HepG2 (cell line): ENCODE data around the gene GPT2. TPM values are rescaled to one million over a fixed set of nuclear protein-coding genes. Genes with fewer than 3 reads are reported as not detected.

Source experiments
- DNMT3B ChIP-seq: conservative IDR thresholded peaks from 2 replicates; pipeline ENCODE4 v1.6.1; 2016; ENCODE audit warnings: missing biosample characterization, control low read depth
- ELF1 ChIP-seq: sonication (generic); formaldehyde crosslinking; IDR thresholded peaks from 2 replicates; pipeline ENCODE4 v1.4.0; 2020; ENCODE audit warnings: missing genetic modification reagents
- HNF1A ChIP-seq, 2 experiments: sonication (generic) in 1 of 2; formaldehyde crosslinking in 1 of 2; IDR thresholded peaks; 2 replicates each; pipeline versions ENCODE4 v1.4.0 to v1.6.1; 2016 to 2020; ENCODE audit warnings: borderline replicate concordance in 1 of 2, low read depth in 1 of 2, mild to moderate bottlenecking in 1 of 2, missing genetic modification reagents in 1 of 2
- SALL1 ChIP-seq: sonication (generic); formaldehyde crosslinking; IDR thresholded peaks from 2 replicates; pipeline ENCODE4 v1.8.0; 2022; ENCODE audit warnings: mild to moderate bottlenecking, missing genetic modification reagents
- SAP130 ChIP-seq: IDR thresholded peaks from 2 replicates; pipeline ENCODE4 v1.6.1; 2016; ENCODE audit warnings: low read depth
- ZNF350 ChIP-seq: sonication (generic); formaldehyde crosslinking; IDR thresholded peaks from 2 replicates; pipeline ENCODE4 v1.4.0; 2020; ENCODE audit warnings: mild to moderate bottlenecking, low read depth, missing genetic modification reagents, borderline replicate concordance
- polyA plus RNA-seq, 8 experiments: library from polyadenylated mRNA; depleted of rRNA in 3 of 8; stranded (reverse) in 7 of 8; unstranded in 1 of 8; fragments of >200 nt; fragmentation: Illumina TruSeq in 4 of 8; extraction: Trizol in 4 of 8; gene quantifications; 2 replicates each; pipeline versions ENCODE4 v1.2.1 to v1.2.3, GENCODE V29; 2011 to 2016; ENCODE audit warnings: low read depth in 4 of 8, missing spikeins in 1 of 8, mixed read lengths in 1 of 8; ENCODE audit not compliant: insufficient read depth in 1 of 8
- total RNA-seq, 5 experiments: library from RNA; depleted of rRNA; stranded (reverse); fragments of >200 nt; fragmentation: Illumina TruSeq; extraction: Trizol; gene quantifications; 2 replicates each; pipeline ENCODE4 v1.2.3, GENCODE V29; 2016; ENCODE audit warnings: low read depth in 1 of 5
- TF ChIP-seq, protein P1 (sequence below), 2 experiments: fragments of 450-650 bp in 1 of 2; sonication (generic) in 1 of 2; formaldehyde crosslinking in 1 of 2; IDR thresholded peaks; 2 replicates each; pipeline versions ENCODE4 v1.6.1 to v1.8.0; 2016 to 2022; ENCODE audit warnings: antibody characterized with exemption in 1 of 2, mild to moderate bottlenecking in 1 of 2, missing genetic modification reagents in 1 of 2
- TF ChIP-seq, protein P2 (sequence below): sonication (generic); formaldehyde crosslinking; IDR thresholded peaks from 2 replicates; pipeline ENCODE4 v1.4.0; 2020; ENCODE audit warnings: mild to moderate bottlenecking, missing genetic modification reagents, borderline replicate concordance

Gene GPT2
- total and polyA plus RNA-seq, 2 of the 13 experiments (the other 11 are each of a cell fraction or from before 2014, with no cell fraction given) = 138 to 267 TPM

GRCh38 chr16:46885960-46886763 lies 2.0 kb downstream of the GPT2 start (continued):
- TF ChIP-seq, protein P1, sequence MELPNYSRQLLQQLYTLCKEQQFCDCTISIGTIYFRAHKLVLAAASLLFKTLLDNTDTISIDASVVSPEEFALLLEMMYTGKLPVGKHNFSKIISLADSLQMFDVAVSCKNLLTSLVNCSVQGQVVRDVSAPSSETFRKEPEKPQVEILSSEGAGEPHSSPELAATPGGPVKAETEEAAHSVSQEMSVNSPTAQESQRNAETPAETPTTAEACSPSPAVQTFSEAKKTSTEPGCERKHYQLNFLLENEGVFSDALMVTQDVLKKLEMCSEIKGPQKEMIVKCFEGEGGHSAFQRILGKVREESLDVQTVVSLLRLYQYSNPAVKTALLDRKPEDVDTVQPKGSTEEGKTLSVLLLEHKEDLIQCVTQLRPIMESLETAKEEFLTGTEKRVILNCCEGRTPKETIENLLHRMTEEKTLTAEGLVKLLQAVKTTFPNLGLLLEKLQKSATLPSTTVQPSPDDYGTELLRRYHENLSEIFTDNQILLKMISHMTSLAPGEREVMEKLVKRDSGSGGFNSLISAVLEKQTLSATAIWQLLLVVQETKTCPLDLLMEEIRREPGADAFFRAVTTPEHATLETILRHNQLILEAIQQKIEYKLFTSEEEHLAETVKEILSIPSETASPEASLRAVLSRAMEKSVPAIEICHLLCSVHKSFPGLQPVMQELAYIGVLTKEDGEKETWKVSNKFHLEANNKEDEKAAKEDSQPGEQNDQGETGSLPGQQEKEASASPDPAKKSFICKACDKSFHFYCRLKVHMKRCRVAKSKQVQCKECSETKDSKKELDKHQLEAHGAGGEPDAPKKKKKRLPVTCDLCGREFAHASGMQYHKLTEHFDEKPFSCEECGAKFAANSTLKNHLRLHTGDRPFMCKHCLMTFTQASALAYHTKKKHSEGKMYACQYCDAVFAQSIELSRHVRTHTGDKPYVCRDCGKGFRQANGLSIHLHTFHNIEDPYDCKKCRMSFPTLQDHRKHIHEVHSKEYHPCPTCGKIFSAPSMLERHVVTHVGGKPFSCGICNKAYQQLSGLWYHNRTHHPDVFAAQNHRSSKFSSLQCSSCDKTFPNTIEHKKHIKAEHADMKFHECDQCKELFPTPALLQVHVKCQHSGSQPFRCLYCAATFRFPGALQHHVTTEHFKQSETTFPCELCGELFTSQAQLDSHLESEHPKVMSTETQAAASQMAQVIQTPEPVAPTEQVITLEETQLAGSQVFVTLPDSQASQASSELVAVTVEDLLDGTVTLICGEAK (IDR thresholded peaks at IDR 0.05) = no peak
- TF ChIP-seq, protein P1 (CRISPR knock-in tag; IDR thresholded peaks at IDR 0.05) = peak; percentile 39; the same call in 1 of the 2 replicates
- TF ChIP-seq DNMT3B (CRISPR knock-in tag) (0 out of 2 replicates have a peak, but pooled peaks have one; percentile 20), HNF1A (IDR thresholded peaks at IDR 0.05; ENCODE audit: low read depth) (no peak), HNF1A (CRISPR knock-in tag; IDR thresholded peaks at IDR 0.05; ENCODE audit: borderline replicate concordance) (peak; percentile 56; the same call in 1 of the 2 replicates), SAP130 (CRISPR knock-in tag) (peak; percentile 66), ELF1 (0 out of 2 replicates have a peak, but pooled peaks have one; percentile 16), ZNF350 (CRISPR knock-in tag) (no peak; the same call in 1 of the 2 replicates), SALL1 (CRISPR knock-in tag) (peak; percentile 46; the same call in 1 of the 2 replicates)
- TF ChIP-seq, protein P2, sequence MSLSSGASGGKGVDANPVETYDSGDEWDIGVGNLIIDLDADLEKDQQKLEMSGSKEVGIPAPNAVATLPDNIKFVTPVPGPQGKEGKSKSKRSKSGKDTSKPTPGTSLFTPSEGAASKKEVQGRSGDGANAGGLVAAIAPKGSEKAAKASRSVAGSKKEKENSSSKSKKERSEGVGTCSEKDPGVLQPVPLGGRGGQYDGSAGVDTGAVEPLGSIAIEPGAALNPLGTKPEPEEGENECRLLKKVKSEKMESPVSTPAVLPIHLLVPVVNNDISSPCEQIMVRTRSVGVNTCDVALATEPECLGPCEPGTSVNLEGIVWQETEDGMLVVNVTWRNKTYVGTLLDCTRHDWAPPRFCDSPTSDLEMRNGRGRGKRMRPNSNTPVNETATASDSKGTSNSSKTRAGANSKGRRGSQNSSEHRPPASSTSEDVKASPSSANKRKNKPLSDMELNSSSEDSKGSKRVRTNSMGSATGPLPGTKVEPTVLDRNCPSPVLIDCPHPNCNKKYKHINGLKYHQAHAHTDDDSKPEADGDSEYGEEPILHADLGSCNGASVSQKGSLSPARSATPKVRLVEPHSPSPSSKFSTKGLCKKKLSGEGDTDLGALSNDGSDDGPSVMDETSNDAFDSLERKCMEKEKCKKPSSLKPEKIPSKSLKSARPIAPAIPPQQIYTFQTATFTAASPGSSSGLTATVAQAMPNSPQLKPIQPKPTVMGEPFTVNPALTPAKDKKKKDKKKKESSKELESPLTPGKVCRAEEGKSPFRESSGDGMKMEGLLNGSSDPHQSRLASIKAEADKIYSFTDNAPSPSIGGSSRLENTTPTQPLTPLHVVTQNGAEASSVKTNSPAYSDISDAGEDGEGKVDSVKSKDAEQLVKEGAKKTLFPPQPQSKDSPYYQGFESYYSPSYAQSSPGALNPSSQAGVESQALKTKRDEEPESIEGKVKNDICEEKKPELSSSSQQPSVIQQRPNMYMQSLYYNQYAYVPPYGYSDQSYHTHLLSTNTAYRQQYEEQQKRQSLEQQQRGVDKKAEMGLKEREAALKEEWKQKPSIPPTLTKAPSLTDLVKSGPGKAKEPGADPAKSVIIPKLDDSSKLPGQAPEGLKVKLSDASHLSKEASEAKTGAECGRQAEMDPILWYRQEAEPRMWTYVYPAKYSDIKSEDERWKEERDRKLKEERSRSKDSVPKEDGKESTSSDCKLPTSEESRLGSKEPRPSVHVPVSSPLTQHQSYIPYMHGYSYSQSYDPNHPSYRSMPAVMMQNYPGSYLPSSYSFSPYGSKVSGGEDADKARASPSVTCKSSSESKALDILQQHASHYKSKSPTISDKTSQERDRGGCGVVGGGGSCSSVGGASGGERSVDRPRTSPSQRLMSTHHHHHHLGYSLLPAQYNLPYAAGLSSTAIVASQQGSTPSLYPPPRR = no peak; the same call in 1 of the 2 replicates
